GM10248 (cell line): ENCODE results near the gene GPHN.
"Not testable (repeated sequence)": the region's sequence is repeated elsewhere in the genome, so short reads cannot be mapped to it uniquely, and the experiment has no call there.

ENCODE experiments used
- CTCF ChIA-PET: fragments of 300-600 bp; sonication (Branson Sonifier 250); formaldehyde crosslinking; extraction: SDS; loops from one replicate; lab custom pipeline; 2021; ENCODE audit warnings: antibody characterized with exemption; lab: Yijun Ruan, JAX
- POLR2A ChIA-PET: fragments of 350-650 bp; sonication (Branson Sonifier 250); formaldehyde crosslinking; extraction: SDS; loops from one replicate; lab custom pipeline; 2020; ENCODE audit warnings: antibody characterized with exemption; lab: Yijun Ruan, JAX
- DNase-seq: peaks from one replicate; pipeline ENCODE4 v3.0.0; 2012; ENCODE audit errors: extremely low spot score
- CTCF ChIP-seq: IDR thresholded peaks from 2 replicates; pipeline ENCODE4 v1.5.1; 2012; ENCODE audit warnings: mild to moderate bottlenecking, low read depth; ENCODE audit errors: extremely low read depth, missing control alignments, control extremely low read depth

GPHN gene

GRCh38 chr14:66530526-66530925, 22.6 kb downstream of the GPHN start:
- no peak for TF ChIP-seq CTCF
- ChIA-PET CTCF (interaction anchor here (0.8 to 1.3 kb wide), 3 partner anchors 21 to 32 kb away, joined by 3 to 4 read pairs (median 3); no protein-coding TSS in a partner anchor), POLR2A (no interaction called here)
- no peak for DNase-seq

DNA sequence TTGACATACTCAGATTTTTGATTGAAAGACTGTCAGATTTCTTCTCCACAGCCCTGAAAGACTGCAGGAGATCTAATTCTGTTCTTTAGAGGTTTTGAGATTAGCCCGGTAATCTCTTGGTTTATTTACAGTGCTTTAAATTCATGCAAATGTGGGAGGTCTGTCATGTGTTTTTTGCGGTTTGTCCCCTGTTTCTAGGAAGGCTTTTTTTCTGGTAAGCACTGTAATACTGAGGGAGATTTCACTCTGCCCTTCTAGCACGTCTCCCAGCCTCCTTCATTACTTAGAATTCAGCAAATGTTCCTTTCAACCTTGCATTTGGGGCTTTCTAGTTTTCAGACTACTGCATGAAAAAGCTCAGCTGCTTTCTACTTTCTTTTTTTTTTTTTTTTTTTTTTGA, 31.1 kb downstream of the GPHN start:
- DNase-seq = peak; percentile 20
- CTCF ChIA-PET = interaction anchor here (0.6 to 0.7 kb wide), 2 partner anchors 13 to 47 kb away, joined by 3 read pairs; no protein-coding TSS in a partner anchor
- POLR2A ChIA-PET = no interaction called here
- TF ChIP-seq CTCF = no peak

DNA sequence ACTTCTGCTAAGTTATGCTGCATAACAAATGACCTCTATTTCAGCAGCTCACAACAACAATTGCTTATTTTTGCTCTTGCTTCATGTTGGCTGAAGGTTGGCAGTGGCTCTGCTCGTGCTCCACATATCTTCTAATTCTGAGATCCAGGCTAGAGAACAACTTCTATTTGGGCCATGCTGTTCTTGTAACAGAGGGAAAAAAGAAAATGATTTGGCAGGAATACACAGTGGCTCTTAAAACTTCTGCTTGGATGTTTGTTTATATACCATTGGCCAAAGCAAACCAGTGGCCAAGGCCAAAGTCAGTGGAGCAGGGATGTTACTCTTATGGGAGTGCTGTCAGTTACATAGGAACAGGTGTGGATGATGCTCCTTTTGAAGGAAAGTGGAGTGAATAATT, 32.1 kb downstream of the GPHN start:
- DNase-seq = no peak
- POLR2A ChIA-PET = no interaction called here
- TF ChIP-seq CTCF = no peak
- CTCF ChIA-PET = interaction anchor here (0.6 kb wide), 1 partner anchor 13 kb away, joined by 3 read pairs; no protein-coding TSS in a partner anchor

- ChIA-PET POLR2A (interaction anchor here (0.6 kb wide), 1 partner anchor 11 kb away, joined by 7 read pairs; no protein-coding TSS in a partner anchor), CTCF (interaction anchor here (1.3 kb wide), 1 partner anchor 11 kb away, joined by 3 read pairs; no protein-coding TSS in a partner anchor)
- no peak for DNase-seq
- TF ChIP-seq CTCF = no peak
Measured at GRCh38 chr14:66541627-66542026, 33.7 kb downstream of the GPHN start.

DNA sequence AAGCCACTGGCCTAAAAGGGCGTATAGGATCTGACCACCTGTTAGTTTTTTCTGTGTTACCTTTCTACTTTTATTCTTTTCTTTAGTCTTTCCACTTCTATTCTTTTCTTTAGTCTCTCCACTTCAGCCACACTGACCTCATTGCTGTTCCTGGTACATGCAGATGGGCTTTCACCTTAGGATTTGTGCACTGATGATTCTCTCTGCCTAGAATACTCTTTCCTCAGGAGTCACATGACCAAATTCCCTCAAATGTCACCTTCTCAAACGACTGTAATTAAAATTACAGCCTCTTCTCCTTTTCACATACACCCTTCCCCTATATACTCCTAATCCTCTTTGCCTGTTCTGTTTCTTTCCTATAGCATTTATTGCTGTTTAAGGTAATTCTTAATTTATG, 36.0 kb downstream of the GPHN start:
- no peak for TF ChIP-seq CTCF
- POLR2A ChIA-PET = no interaction called here
- CTCF ChIA-PET = no interaction called here
- DNase-seq = no peak

DNA sequence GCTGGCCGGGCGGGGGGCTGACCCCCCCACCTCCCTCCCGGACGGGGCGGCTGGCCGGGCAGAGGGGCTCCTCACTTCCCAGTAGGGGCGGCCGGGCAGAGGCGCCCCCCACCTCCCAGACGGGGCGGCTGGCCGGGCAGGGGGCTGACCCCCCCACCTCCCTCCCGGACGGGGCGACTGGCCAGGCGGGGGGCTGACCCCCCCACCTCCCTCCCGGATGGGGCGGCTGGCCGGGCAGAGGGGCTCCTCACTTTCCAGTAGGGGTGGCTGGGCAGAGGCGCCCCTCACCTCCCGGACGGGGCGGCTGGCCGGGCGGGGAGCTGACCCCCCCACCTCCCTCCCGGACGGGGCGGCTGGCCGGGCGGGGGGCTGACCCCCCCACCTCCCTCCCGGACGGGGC, 37.2 kb downstream of the GPHN start:
- POLR2A ChIA-PET, CTCF ChIA-PET, DNase-seq: not testable (repeated sequence)

DNA sequence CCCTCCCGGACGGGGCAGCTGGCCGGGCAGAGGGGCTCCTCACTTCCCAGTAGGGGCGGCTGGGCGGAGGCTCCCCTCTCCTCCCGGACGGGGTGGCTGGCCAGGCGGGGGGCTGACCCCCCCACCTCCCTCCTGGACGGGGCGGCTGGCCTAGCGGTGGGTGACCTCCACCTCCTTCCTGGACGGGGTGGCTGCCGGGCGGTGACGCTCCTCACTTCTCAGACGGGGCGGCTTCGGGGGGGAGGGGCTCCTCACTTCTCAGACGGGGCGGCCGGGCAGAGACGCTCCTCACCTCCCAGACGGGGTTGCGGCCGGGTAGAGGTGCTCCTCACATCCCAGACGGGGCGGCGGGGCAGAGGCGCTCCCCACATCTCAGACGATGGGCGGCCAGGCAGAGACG, 37.8 kb downstream of the GPHN start:
- CTCF ChIA-PET, DNase-seq, POLR2A ChIA-PET: not testable (repeated sequence)

DNA sequence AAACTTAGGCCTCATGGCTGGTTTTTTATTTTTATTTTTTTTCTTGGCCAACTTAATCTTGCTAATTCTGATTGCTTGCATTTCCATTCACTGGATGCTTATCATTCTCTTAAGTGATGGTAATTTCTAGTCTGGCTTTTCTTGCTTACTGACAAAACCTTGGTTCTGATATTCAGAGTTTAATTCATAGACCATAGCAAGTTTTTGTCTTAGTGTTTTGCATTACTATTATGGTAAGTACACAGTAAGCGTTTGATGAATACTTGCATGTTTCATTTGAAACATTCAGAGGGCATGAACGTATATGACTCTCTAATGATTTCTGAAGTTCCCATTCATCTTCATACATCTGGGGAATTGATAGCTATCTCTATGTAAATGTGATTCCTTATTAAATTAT, 55.8 kb downstream of the GPHN start:
- POLR2A ChIA-PET = no interaction called here
- CTCF ChIA-PET = interaction anchor here (1.1 to 1.4 kb wide), 2 partner anchors 14 to 44 kb away, joined by 3 read pairs; no protein-coding TSS in a partner anchor
- no peak for DNase-seq
- no peak for TF ChIP-seq CTCF
